PFSK-1 (cell line): ENCODE measurements around the gene SAG.

Experiments used
- FOXP2 ChIP-seq: optimal IDR thresholded peaks from 2 replicates; pipeline ENCODE3; 2011; ENCODE audit warnings: borderline replicate concordance, control low read depth, inconsistent platforms; ENCODE audit not compliant: insufficient read depth; ENCODE audit errors: extremely low read length, extremely low read depth
- POLR2AphosphoS5 ChIP-seq: IDR thresholded peaks from 2 replicates; pipeline ENCODE4 v1.6.1; 2012; ENCODE audit warnings: low read depth, mild to moderate bottlenecking, control low read depth, low read length, moderate library complexity
- REST ChIP-seq, 2 experiments: IDR thresholded peaks; 2 replicates each; pipeline versions ENCODE4 v1.6.1 to v1.8.0; 2011 to 2012; ENCODE audit warnings: low read depth in 2 of 2, low read length in 2 of 2, control low read depth in 1 of 2, inconsistent platforms in 1 of 2, mild to moderate bottlenecking in 1 of 2, moderate library complexity in 1 of 2; ENCODE audit not compliant: insufficient read depth in 1 of 2
- SIN3A ChIP-seq: IDR thresholded peaks from 2 replicates; pipeline ENCODE4 v1.6.1; 2012; ENCODE audit warnings: mild to moderate bottlenecking, low read length, moderate library complexity, borderline replicate concordance; ENCODE audit not compliant: insufficient read depth
- TAF1 ChIP-seq: IDR thresholded peaks from 2 replicates; pipeline ENCODE4 v1.6.1; 2012; ENCODE audit warnings: low read length, control low read depth, borderline replicate concordance; ENCODE audit not compliant: insufficient read depth

The SAG gene

GRCh38 chr2:233262562-233262961 is 45.1 kb upstream of the SAG start:
- no peak for TF ChIP-seq POLR2AphosphoS5
- TF ChIP-seq SIN3A, result no peak
- no peak for TF ChIP-seq FOXP2
- no peak for TF ChIP-seq REST (IDR thresholded peaks at IDR 0.05; ENCODE audit: insufficient read depth in 1 of 2, low read depth in 2 of 2, low read length in 2 of 2)
- TF ChIP-seq TAF1, result no peak

GRCh38 chr2:233263045-233263570 is 44.5 kb upstream of the SAG start:
- no peak for TF ChIP-seq FOXP2

DNA sequence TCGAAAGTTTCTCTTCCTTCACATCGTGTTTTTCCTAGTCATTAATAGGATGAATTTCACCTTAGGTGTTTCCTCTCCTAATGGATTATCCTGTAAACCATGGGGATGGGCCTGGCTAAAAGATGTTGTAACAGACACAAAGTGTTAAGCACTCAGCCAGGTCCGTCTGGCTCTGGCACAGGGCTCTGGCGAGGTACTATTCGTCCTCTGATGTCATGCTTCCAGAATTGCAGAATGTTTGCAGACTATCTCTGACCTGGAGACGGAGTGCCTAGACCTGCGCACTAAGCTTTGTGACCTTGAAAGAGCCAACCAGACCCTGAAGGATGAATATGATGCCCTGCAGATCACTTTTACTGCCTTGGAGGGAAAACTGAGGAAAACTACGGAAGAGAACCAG is 42.9 kb upstream of the SAG start:
- TF ChIP-seq TAF1, result no peak
- TF ChIP-seq REST (IDR thresholded peaks at IDR 0.05; ENCODE audit: insufficient read depth in 1 of 2, low read depth in 2 of 2, low read length in 2 of 2), result no peak
- no peak for TF ChIP-seq POLR2AphosphoS5
- no peak for TF ChIP-seq FOXP2
- TF ChIP-seq SIN3A, result no peak

DNA sequence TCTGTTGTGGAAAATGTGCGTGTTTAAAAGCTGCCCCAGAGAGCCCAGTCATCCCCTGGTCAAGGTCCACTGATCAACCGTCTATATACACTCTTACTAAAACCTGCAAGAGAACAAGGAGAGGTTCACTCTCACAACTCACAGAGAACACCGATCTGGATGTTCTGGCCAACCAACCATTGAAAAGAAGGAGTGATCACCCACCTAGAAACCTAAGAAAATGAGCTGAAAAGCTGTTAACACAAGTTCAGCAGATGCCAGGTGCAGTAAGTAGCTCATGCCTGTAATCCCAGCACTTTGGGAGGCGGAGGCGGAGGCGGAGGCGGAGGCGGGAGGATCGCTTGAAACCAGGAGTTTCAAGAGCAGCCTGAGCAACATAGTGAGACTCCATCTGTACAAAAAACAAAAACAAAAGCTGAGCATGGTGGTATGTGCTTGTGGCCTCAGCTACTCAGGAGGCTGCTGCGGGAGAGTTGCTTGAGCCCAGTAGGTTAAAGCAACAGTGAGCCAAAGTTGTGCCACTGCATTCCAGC is 41.7 kb upstream of the SAG start:
- TF ChIP-seq TAF1 (no peak), SIN3A (no peak)

GRCh38 chr2:233266481-233266880 is 41.1 kb upstream of the SAG start:
- TF ChIP-seq POLR2AphosphoS5 (no peak), TAF1 (no peak), SIN3A (no peak), FOXP2 (no peak), REST (IDR thresholded peaks at IDR 0.05; ENCODE audit: insufficient read depth in 1 of 2, low read depth in 2 of 2, low read length in 2 of 2) (no peak)

DNA sequence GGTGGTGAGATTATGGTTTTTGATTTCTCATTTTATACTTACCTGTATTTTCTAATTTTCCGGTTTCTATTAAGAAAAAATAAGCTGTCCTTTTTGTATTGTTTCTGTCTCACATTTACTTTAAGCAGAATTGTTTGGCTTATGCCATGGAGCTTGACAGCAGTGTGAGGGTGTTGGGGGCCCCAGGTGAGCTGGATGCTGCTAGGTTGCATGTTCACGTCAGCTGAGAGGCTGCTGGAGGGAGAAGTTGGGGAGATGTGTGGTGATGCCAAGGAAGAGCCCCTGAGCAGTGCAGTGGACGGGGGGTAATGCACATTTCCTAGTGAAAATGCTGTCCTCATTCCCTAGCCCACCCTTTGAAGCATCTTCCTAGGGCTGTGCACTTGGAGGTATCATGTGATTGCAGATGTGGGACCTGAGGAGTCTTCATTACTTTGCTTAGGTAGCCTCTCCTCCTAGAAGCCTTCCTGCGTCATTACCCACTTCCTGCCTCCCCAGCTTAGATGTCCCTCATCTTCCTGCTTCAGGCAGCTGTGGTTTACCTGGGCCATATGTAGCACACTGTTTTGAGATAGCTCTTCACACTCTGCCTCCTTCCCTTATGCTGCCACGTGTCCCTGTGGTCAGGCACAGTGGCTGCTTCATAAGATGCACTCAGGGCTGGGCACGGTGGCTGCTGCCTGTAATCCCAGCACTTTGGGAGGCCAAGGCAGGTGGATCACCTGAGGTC is 39.9 kb upstream of the SAG start:
- TF ChIP-seq TAF1 (no peak), SIN3A (no peak), FOXP2 (no peak), POLR2AphosphoS5 (no peak), REST (IDR thresholded peaks at IDR 0.05; ENCODE audit: insufficient read depth in 1 of 2, low read depth in 2 of 2, low read length in 2 of 2) (no peak)
